B cell (primary cell): ENCODE results near the gene PHC2. TPM values are rescaled to one million over a fixed set of nuclear protein-coding genes. Genes with fewer than 3 reads are reported as not detected.

Experiments used
- ATAC-seq: fragments of 200-7000 bp; cut with Tn5 transposase; one replicate; pipeline ENCODE4 v1.10.0; 2021; ENCODE audit warnings: low read depth, mild to moderate bottlenecking, moderate number of reproducible peaks, moderate library complexity
- CTCF ChIA-PET: fragments of 350-600 bp; sonication (Branson Sonifier 250); formaldehyde crosslinking; loops from one replicate; lab custom pipeline; 2021; ENCODE audit warnings: antibody characterized with exemption, inconsistent platforms; lab: Charles Lee
- POLR2A ChIA-PET: fragments of 350-600 bp; sonication (Branson Sonifier 250); formaldehyde crosslinking; loops from one replicate; lab custom pipeline; 2021; ENCODE audit warnings: antibody characterized with exemption; lab: Charles Lee
- DNase-seq: peaks from one replicate; pipeline ENCODE4 v3.0.0; 2013
- H2AFZ ChIP-seq: 2 replicates; pipeline ENCODE4 v1.6.1; 2012; ENCODE audit warnings: mild to moderate bottlenecking, low read depth, low read length; ENCODE audit not compliant: insufficient read depth, poor library complexity, severe bottlenecking
- H3K27ac ChIP-seq, 2 donors: 1 replicate in 1 of 2; 2 replicates in 1 of 2; pipeline ENCODE4 v1.5.1; 2012 to 2013; ENCODE audit warnings: low read length in 2 of 2, mild to moderate bottlenecking in 2 of 2, moderate library complexity in 1 of 2
- H3K27me3 ChIP-seq, 4 experiments: fragments of 200-600 bp in 1 of 4; sonication (generic) in 1 of 4; replicated peaks in 1 of 4; 1 replicate in 2 of 4; 2 replicates in 2 of 4; pipeline versions ENCODE4 v1.6.1 to v1.7.0; 2013 to 2016; ENCODE audit warnings: low read length in 3 of 4, mild to moderate bottlenecking in 2 of 4, mixed read lengths in 1 of 4, moderate library complexity in 1 of 4; ENCODE audit not compliant: insufficient read depth in 4 of 4, control insufficient read depth in 3 of 4; ENCODE audit errors: control extremely low read depth in 1 of 4
- H3K36me3 ChIP-seq, 2 experiments: replicated peaks in 1 of 2; 1 replicate in 1 of 2; 2 replicates in 1 of 2; pipeline versions ENCODE4 v1.6.1 to v1.7.1; 2013; ENCODE audit warnings: low read length in 1 of 2; ENCODE audit not compliant: insufficient read depth in 2 of 2, control insufficient read depth in 1 of 2; ENCODE audit errors: control extremely low read depth in 1 of 2, extremely low read depth in 1 of 2
- H3K4me1 ChIP-seq, 2 donors: fragments of 200-600 bp in 1 of 2; sonication (generic) in 1 of 2; 1 replicate in 1 of 2; 2 replicates in 1 of 2; pipeline versions ENCODE4 v1.5.1 to v1.6.1; 2013 to 2017; ENCODE audit warnings: low read length in 2 of 2; ENCODE audit not compliant: control insufficient read depth in 2 of 2, insufficient read depth in 2 of 2
- H3K4me2 ChIP-seq: replicated peaks from 2 replicates; pipeline ENCODE3; 2012; ENCODE audit warnings: mild to moderate bottlenecking, low read depth, low read length; ENCODE audit not compliant: poor library complexity, severe bottlenecking
- H3K4me3 ChIP-seq, 5 experiments: fragments of 200-600 bp in 1 of 5; sonication (generic) in 1 of 5; 1 replicate in 3 of 5; 2 replicates in 2 of 5; pipeline versions ENCODE4 v1.5.1 to v1.7.0; 2011 to 2016; ENCODE audit warnings: low read length in 4 of 5, mild to moderate bottlenecking in 4 of 5, low read depth in 2 of 5, control low read depth in 1 of 5, moderate library complexity in 1 of 5; ENCODE audit not compliant: insufficient read depth in 1 of 5; ENCODE audit errors: control extremely low read depth in 1 of 5, extremely low read depth in 1 of 5
- H3K79me2 ChIP-seq: fragments of 200-600 bp; sonication (generic); one replicate; pipeline ENCODE4 v1.6.0; 2016; ENCODE audit warnings: low read length; ENCODE audit not compliant: control insufficient read depth, insufficient read depth
- H3K9ac ChIP-seq: fragments of 200-600 bp; sonication (generic); 2 replicates; pipeline ENCODE4 v1.6.1; 2017; ENCODE audit warnings: mild to moderate bottlenecking, low read length, moderate library complexity
- H3K9me3 ChIP-seq, 3 donors: one replicate each; pipeline versions ENCODE4 v1.6.1 to v1.7.1; 2013; ENCODE audit warnings: low read length in 2 of 3; ENCODE audit not compliant: control insufficient read depth in 2 of 3, insufficient read depth in 1 of 3; ENCODE audit errors: control extremely low read depth in 1 of 3
- H4K20me1 ChIP-seq: 2 replicates; pipeline ENCODE4 v1.6.0; 2012; ENCODE audit warnings: mild to moderate bottlenecking, low read length; ENCODE audit not compliant: insufficient read depth, control insufficient read depth, poor library complexity, severe bottlenecking
- H3K27ac Mint-ChIP-seq: one replicate; pipeline ENCODE4 v1.8.0; 2021; ENCODE audit warnings: mixed read lengths
- H3K27me3 Mint-ChIP-seq: one replicate; pipeline ENCODE4 v1.8.0; 2021; ENCODE audit warnings: mixed read lengths
- H3K4me1 Mint-ChIP-seq: one replicate; pipeline ENCODE4 v1.8.0; 2021; ENCODE audit warnings: mixed read lengths
- H3K4me3 Mint-ChIP-seq: one replicate; pipeline ENCODE4 v1.8.0; 2021; ENCODE audit warnings: mixed read lengths
- H3K9me3 Mint-ChIP-seq: one replicate; pipeline ENCODE4 v1.8.0; 2022; ENCODE audit warnings: mixed read lengths; ENCODE audit not compliant: insufficient read depth
- CTCF ChIP-seq: fragments of 200-600 bp; IDR thresholded peaks from one replicate; pipeline ENCODE4 v1.8.0; 2022; ENCODE audit warnings: antibody characterized with exemption, mild to moderate bottlenecking
- EZH2 ChIP-seq: IDR thresholded peaks from 2 replicates; pipeline ENCODE4 v1.6.1; 2012; ENCODE audit warnings: borderline replicate concordance, low read depth, mild to moderate bottlenecking, moderate library complexity, low read length; ENCODE audit not compliant: insufficient read depth, poor library complexity, severe bottlenecking
- WGBS: methylation state at CpG from one replicate; pipeline ENCODE4 v1.1.5; 2013; ENCODE audit warnings: missing lambda C conversion rate; ENCODE audit not compliant: insufficient coverage; 5-methylcytosine and 5-hydroxymethylcytosine counted together
- intact Hi-C: fragments of 100-400 bp; cut with micrococcal nuclease; formaldehyde crosslinking; loops from one replicate; pipeline ENCODE4 v1.10.0; 2022
- polyA plus RNA-seq: library from polyadenylated mRNA; depleted of rRNA; stranded (reverse); fragments of >200 nt; gene quantifications from 2 replicates; pipeline ENCODE4 v1.2.3, GENCODE V29; 2012
- total RNA-seq, 2 donors: library from RNA; stranded (reverse); fragments of 120-200 nt in 1 of 2; gene quantifications; 1 replicate in 1 of 2; 2 replicates in 1 of 2; pipeline versions ENCODE4 v1.2.3 to v1.2.4, GENCODE V29; 2013 to 2022

The PHC2 gene
- total and polyA plus RNA-seq, 2 donors (not counting 1 experiment from before 2014, with no cell fraction given): 23.1 to 23.4 TPM

GRCh38 chr1:33300673-33301072 is 130.2 kb downstream of the PHC2 start:
- WGBS: no CpG with 5 or more reads among the region's 5 CpGs
- peaks cover 0 to 25% of the 10 kb centered on the region in 2 experiments for H3K36me3 ChIP-seq
- no peaks in the 10 kb centered on the region for H3K79me2 ChIP-seq
- H3K27ac Mint-ChIP-seq: no peak overlapping the region
- H3K27me3 Mint-ChIP-seq: peaks cover 1% of the 10 kb centered on the region
- POLR2A ChIA-PET: no interaction called here
- DNase-seq: no peak
- ATAC-seq: no peak
- H3K4me3 ChIP-seq: no peak overlapping the region
- CTCF ChIA-PET: interaction anchor here (0.7 kb wide), 2 partner anchors 177 to 443 kb away, joined by 3 read pairs; no protein-coding TSS in a partner anchor
- no peaks in the 10 kb centered on the region for H3K4me1 Mint-ChIP-seq
- no peak overlapping the region for H3K9ac ChIP-seq
- H3K27ac ChIP-seq: no peak overlapping the region
- H3K9me3 Mint-ChIP-seq: no peaks in the 10 kb centered on the region
- H3K27me3 ChIP-seq: no peaks in the 10 kb centered on the region
- H2AFZ ChIP-seq: no peak overlapping the region
- no peaks in the 10 kb centered on the region for H4K20me1 ChIP-seq
- no peak overlapping the region for H3K4me2 ChIP-seq
- H3K4me3 Mint-ChIP-seq: no peak overlapping the region
- no peaks in the 10 kb centered on the region for H3K4me1 ChIP-seq
- no peaks in the 10 kb centered on the region for H3K9me3 ChIP-seq
- intact Hi-C loops: no loop called here
- TF ChIP-seq EZH2 (no peak), CTCF (no peak)

- Histone ChIP-seq H3K4me3 (no peak overlapping the region), H3K9ac (no peak overlapping the region), H3K27ac (no peak overlapping the region), H3K4me1 (no peaks in the 10 kb centered on the region), H3K9me3 (no peaks in the 10 kb centered on the region), H4K20me1 (peaks cover under 1% of the 10 kb centered on the region), H3K4me2 (no peak overlapping the region), H2AFZ (no peak overlapping the region), H3K27me3 (no peaks in the 10 kb centered on the region), H3K36me3 (peaks cover 0 to 33% of the 10 kb centered on the region in 2 experiments), H3K79me2 (no peaks in the 10 kb centered on the region)
- CTCF ChIA-PET: interaction anchor here (1.1 to 8.3 kb wide), 4 partner anchors 17 to 170 kb away, joined by 3 to 210 read pairs (median 76); partner anchors contain the start of gene ZSCAN20
- 93% methylated on average over 10 of the region's 15 CpGs for WGBS
- POLR2A ChIA-PET: interaction anchor here (0.7 kb wide), 1 partner anchor 167 kb away, joined by 3 read pairs; no protein-coding TSS in a partner anchor
- H3K27ac Mint-ChIP-seq: no peak overlapping the region
- no peaks in the 10 kb centered on the region for H3K4me1 Mint-ChIP-seq
- intact Hi-C loops: loop anchor here (5.0 kb wide), 2 partner anchors 53 to 313 kb away; no protein-coding TSS in a partner anchor
- TF ChIP-seq EZH2 (no peak), CTCF (no peak)
- no peaks in the 10 kb centered on the region for H3K27me3 Mint-ChIP-seq
- no peak for DNase-seq
- ATAC-seq: no peak
- H3K4me3 Mint-ChIP-seq: no peak overlapping the region
- no peaks in the 10 kb centered on the region for H3K9me3 Mint-ChIP-seq
Measured at GRCh38 chr1:33299461-33300155, 131.3 kb downstream of the PHC2 start.
